ENCODE measurements around the gene ATP10A.

DNA sequence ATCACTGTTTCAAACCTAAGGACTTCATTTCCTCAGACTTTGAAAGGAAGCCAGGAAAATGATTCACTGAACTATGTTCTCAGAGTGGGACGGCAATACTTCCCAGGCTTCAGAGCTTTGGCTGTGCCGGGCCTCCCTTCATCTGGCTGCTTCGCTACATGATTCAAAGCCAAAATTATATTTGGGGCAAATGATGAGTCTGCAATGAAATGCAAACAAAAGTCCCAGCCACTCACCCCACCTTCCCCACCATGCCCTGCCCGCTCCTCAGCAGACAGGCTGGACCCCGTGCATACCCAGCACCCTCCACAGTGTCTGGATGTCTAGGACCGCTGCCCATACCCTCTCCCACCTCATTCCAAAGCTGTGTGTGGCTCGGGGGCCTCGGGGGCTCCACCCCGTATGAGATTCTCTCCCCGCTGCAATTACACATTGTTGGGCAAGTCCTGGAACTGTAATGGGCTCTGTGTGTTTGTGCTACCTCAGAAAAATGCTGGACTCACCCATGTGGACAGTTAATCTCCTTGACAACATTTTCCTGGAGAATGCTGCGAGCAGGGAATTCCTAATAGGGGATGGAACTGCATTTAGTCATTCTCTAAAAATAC lies 32.2 kb downstream of the ATP10A start:
- TF ChIP-seq, protein P1, sequence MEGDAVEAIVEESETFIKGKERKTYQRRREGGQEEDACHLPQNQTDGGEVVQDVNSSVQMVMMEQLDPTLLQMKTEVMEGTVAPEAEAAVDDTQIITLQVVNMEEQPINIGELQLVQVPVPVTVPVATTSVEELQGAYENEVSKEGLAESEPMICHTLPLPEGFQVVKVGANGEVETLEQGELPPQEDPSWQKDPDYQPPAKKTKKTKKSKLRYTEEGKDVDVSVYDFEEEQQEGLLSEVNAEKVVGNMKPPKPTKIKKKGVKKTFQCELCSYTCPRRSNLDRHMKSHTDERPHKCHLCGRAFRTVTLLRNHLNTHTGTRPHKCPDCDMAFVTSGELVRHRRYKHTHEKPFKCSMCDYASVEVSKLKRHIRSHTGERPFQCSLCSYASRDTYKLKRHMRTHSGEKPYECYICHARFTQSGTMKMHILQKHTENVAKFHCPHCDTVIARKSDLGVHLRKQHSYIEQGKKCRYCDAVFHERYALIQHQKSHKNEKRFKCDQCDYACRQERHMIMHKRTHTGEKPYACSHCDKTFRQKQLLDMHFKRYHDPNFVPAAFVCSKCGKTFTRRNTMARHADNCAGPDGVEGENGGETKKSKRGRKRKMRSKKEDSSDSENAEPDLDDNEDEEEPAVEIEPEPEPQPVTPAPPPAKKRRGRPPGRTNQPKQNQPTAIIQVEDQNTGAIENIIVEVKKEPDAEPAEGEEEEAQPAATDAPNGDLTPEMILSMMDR (IDR thresholded peaks at IDR 0.05) = no peak
- no peak for TF ChIP-seq POLR2A (IDR thresholded peaks at IDR 0.05)
- peak; percentile 24 to 83 for TF ChIP-seq POLR2AphosphoS5 (IDR thresholded peaks at IDR 0.05; ENCODE audit: insufficient read depth in 1 of 2, low read depth in 1 of 2)
